Tibial nerve (tissue), 4 donors: ENCODE results near the gene ZNG1A. TPM values are rescaled to one million over a fixed set of nuclear protein-coding genes. Genes with fewer than 3 reads are reported as not detected.
A peak's percentile ranks its signal among the peaks of the same experiment; 100 is the strongest.
"Not testable (repeated sequence)": the region's sequence is repeated elsewhere in the genome, so short reads cannot be mapped to it uniquely, and the experiment has no call there.

Experiments
- DNase-seq, 2 donors: peaks; one replicate each; pipeline ENCODE4 v3.0.0-alpha.2; 2019; ENCODE audit warnings: low spot score in 2 of 2
- H3K27ac ChIP-seq, 4 donors: fragments of 200-600 bp; sonication (generic) in 3 of 4; one replicate each; pipeline ENCODE4 v1.5.1; 2017 to 2019; ENCODE audit warnings: mild to moderate bottlenecking in 1 of 4
- H3K27me3 ChIP-seq, 2 donors: fragments of 200-600 bp; sonication (generic) in 1 of 2; one replicate each; pipeline versions ENCODE4 v1.5.1 to v1.6.0; 2017 to 2019
- H3K36me3 ChIP-seq, 3 donors: fragments of 200-600 bp; sonication (generic); one replicate each; pipeline ENCODE4 v1.5.1; 2018 to 2019
- H3K4me1 ChIP-seq, 4 donors: fragments of 200-600 bp; sonication (generic) in 3 of 4; one replicate each; pipeline ENCODE4 v1.5.1; 2017 to 2019
- H3K4me3 ChIP-seq, 4 donors: fragments of 200-600 bp; sonication (generic) in 3 of 4; one replicate each; pipeline ENCODE4 v1.5.1; 2017 to 2019; ENCODE audit warnings: mild to moderate bottlenecking in 1 of 4, moderate library complexity in 1 of 4
- H3K9me3 ChIP-seq, 4 donors: fragments of 200-600 bp; sonication (generic) in 3 of 4; one replicate each; pipeline ENCODE4 v1.5.1; 2017 to 2019
- EP300 ChIP-seq, 2 donors: sonication (generic); formaldehyde crosslinking; IDR thresholded peaks; one replicate each; pipeline ENCODE4 v1.6.1; 2017; ENCODE audit warnings: antibody characterized with exemption in 2 of 2, mild to moderate bottlenecking in 1 of 2
- POLR2A ChIP-seq, 2 donors: fragments of 450-650 bp; IDR thresholded peaks; one replicate each; pipeline ENCODE4 v1.6.1; 2017; ENCODE audit warnings: antibody characterized with exemption in 2 of 2, mild to moderate bottlenecking in 2 of 2, moderate library complexity in 2 of 2
- WGBS, 2 donors: methylation state at CpG; one replicate each; pipeline ENCODE4 v1.1.5; 2018; 5-methylcytosine and 5-hydroxymethylcytosine counted together
- total RNA-seq, 4 donors: library from RNA; depleted of rRNA; stranded (reverse); fragments of >200 nt; gene quantifications; one replicate each; pipeline ENCODE4 v1.1.0, GENCODE V29; 2016
- TF ChIP-seq, protein P1 (sequence below), 5 experiments: fragments of 200-600 bp in 3 of 5; fragments of 450-650 bp in 2 of 5; sonication (generic) in 3 of 5; IDR thresholded peaks; one replicate each; pipeline ENCODE4 v1.5.1; 2016 to 2019; ENCODE audit warnings: antibody characterized with exemption in 5 of 5, mild to moderate bottlenecking in 3 of 5, moderate library complexity in 2 of 5

ZNG1A gene
- total RNA-seq, 4 donors from 2014 or later, result 16.1 to 31.9 (median 24.0) TPM

DNA sequence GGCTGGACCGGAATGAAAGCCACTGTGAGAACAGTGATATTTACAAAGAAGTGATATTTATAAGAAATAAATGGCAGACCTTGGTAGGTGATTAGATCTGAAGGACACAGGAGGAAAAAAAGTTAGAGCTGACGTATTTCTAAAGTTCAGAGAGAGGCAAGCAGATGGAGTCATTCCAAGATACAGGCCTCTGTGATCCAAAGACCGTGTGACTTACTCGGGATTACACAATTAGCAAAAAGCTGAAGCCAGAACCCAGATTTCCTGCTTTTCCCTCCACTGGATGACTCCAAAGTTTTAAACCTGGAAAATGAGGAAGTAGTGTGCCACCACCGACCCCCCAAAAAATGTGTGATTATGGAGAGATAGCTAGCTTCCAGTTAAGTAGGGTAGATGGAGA, 32.7 kb upstream of the ZNG1A start:
- Histone ChIP-seq H3K27ac (peak overlapping the region in 3 of 4 donors; percentile 28 to 84 (median 56)), H3K4me1 (peaks cover 0 to 11% (median 0%) of the 10 kb centered on the region in 4 donors), H3K4me3 (no peak overlapping the region), H3K27me3 (peaks cover 0 to 6% of the 10 kb centered on the region in 2 donors), H3K36me3 (no peaks in the 10 kb centered on the region), H3K9me3 (no peaks in the 10 kb centered on the region)
- DNase-seq, result peak in 1 of 2 donors; percentile 46
- WGBS, 2 donors, result 44 to 49% methylated on average over 5 of the region's 5 CpGs
- TF ChIP-seq POLR2A (IDR thresholded peaks at IDR 0.05) (no peak), EP300 (IDR thresholded peaks at IDR 0.05) (peak in 1 of 2 donors; percentile 52)

DNA sequence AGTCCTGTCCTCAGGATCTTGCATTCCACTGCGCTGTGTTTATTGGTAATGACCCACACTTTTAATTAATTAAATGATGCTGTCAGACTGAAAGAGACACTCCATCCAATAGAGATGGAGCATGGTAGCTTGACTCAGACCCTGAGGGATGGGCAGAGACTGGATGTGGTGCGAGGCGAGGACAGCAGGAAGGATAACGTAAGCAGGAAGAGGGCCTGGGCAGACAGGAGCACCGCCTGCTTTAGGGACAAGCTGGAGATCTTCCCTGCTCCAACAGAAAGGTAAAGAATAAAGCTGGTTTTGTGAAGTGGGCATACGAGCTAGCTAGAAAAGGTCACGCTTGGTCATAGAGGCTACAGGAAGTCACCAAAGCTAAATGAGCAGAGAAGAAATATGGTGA, 32.2 kb upstream of the ZNG1A start:
- H3K36me3 ChIP-seq, result no peaks in the 10 kb centered on the region
- TF ChIP-seq EP300 (IDR thresholded peaks at IDR 0.05) (no peak), POLR2A (IDR thresholded peaks at IDR 0.05) (no peak)
- TF ChIP-seq, protein P1, sequence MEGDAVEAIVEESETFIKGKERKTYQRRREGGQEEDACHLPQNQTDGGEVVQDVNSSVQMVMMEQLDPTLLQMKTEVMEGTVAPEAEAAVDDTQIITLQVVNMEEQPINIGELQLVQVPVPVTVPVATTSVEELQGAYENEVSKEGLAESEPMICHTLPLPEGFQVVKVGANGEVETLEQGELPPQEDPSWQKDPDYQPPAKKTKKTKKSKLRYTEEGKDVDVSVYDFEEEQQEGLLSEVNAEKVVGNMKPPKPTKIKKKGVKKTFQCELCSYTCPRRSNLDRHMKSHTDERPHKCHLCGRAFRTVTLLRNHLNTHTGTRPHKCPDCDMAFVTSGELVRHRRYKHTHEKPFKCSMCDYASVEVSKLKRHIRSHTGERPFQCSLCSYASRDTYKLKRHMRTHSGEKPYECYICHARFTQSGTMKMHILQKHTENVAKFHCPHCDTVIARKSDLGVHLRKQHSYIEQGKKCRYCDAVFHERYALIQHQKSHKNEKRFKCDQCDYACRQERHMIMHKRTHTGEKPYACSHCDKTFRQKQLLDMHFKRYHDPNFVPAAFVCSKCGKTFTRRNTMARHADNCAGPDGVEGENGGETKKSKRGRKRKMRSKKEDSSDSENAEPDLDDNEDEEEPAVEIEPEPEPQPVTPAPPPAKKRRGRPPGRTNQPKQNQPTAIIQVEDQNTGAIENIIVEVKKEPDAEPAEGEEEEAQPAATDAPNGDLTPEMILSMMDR (IDR thresholded peaks at IDR 0.05), result no peak
- peak overlapping the region in 3 of 4 donors; percentile 28 to 84 (median 56) for H3K27ac ChIP-seq
- no peak overlapping the region for H3K4me3 ChIP-seq
- no peak for DNase-seq
- H3K27me3 ChIP-seq, result peaks cover 0 to 6% of the 10 kb centered on the region in 2 donors
- peaks cover 0 to 11% (median 0%) of the 10 kb centered on the region in 4 donors for H3K4me1 ChIP-seq
- WGBS, 2 donors, result 79 to 80% methylated on average over 7 of the region's 7 CpGs
- H3K9me3 ChIP-seq, result no peaks in the 10 kb centered on the region

GRCh38 chr9:209143-209758, 30.4 kb upstream of the ZNG1A start:
- 82 to 83% methylated on average over 14 of the region's 14 CpGs for WGBS, 2 donors
- TF ChIP-seq POLR2A (IDR thresholded peaks at IDR 0.05), result no peak
- no peak for TF ChIP-seq EP300 (IDR thresholded peaks at IDR 0.05)
- TF ChIP-seq, protein P1 (IDR thresholded peaks at IDR 0.05), result no peak
- Histone ChIP-seq H3K36me3 (no peaks in the 10 kb centered on the region), H3K27ac (peak overlapping the region in 1 of 4 donors; percentile 11), H3K4me1 (peaks cover 0 to under 1% (median 0%) of the 10 kb centered on the region in 4 donors), H3K9me3 (no peaks in the 10 kb centered on the region), H3K27me3 (no peaks in the 10 kb centered on the region), H3K4me3 (no peak overlapping the region)
- peak in 1 of 2 donors; percentile 25 for DNase-seq

DNA sequence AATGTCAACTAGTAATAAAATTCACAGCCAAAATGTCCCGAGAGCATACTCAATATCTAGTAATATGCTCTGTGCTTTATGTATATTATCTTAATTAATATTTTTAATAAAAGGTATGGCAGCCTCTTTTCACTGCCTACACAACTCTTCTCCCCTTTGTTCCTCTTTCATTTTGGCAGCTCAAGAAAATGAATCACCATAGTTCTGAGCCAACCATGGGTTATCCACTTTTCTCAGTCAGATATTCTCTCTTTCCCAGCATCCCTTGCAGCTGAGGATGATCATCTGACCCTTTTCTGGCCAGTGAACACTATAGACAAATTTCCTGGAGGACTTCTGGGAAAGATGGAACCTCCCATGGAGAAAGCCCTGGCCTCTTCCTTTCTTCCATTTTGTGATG, 27.6 kb upstream of the ZNG1A start:
- TF ChIP-seq POLR2A (IDR thresholded peaks at IDR 0.05) (no peak), EP300 (IDR thresholded peaks at IDR 0.05) (no peak)
- TF ChIP-seq, protein P1 (IDR thresholded peaks at IDR 0.05), result no peak
- Histone ChIP-seq H3K9me3 (no peaks in the 10 kb centered on the region), H3K4me1 (no peaks in the 10 kb centered on the region), H3K27ac (no peak overlapping the region), H3K27me3 (no peaks in the 10 kb centered on the region), H3K4me3 (no peak overlapping the region), H3K36me3 (no peaks in the 10 kb centered on the region)
- no peak for DNase-seq
- whole genome bisulfite sequencing, 2 donors, result 83 to 86% methylated on average over 1 of the region's 1 CpG

- DNase-seq, H3K36me3 ChIP-seq: not testable (repeated sequence)
- WGBS, 2 donors, result 35% methylated on average over 1 of the region's 1 CpG; no CpG with 5 or more reads in 1 of the 2 donors
Measured at GRCh38 chr9:199601-200000, 20.7 kb upstream of the ZNG1A start.

GRCh38 chr9:178140-178825, 573 bp downstream of the ZNG1A start:
- not testable (repeated sequence) for DNase-seq, H3K36me3 ChIP-seq, H3K4me1 ChIP-seq, H3K9me3 ChIP-seq, H3K27me3 ChIP-seq
- peak overlapping the region in 2 of 4 donors; percentile 50 to 56 for H3K4me3 ChIP-seq
- WGBS, 2 donors, result 5 to 10% methylated on average over 4 to 15 of the region's 23 CpGs
- H3K27ac ChIP-seq, result peak overlapping the region in 2 of 4 donors; percentile 41 to 67

More at GRCh38 chr9:199601-200000, 20.7 kb upstream of the ZNG1A start:
- not testable (repeated sequence) for H3K27ac ChIP-seq, H3K27me3 ChIP-seq, H3K4me3 ChIP-seq, H3K9me3 ChIP-seq, H3K4me1 ChIP-seq

GRCh38 chr9:169757-170156, 9.1 kb downstream of the ZNG1A start:
- WGBS, 2 donors, result no CpG with 5 or more reads among the region's 3 CpGs

DNA sequence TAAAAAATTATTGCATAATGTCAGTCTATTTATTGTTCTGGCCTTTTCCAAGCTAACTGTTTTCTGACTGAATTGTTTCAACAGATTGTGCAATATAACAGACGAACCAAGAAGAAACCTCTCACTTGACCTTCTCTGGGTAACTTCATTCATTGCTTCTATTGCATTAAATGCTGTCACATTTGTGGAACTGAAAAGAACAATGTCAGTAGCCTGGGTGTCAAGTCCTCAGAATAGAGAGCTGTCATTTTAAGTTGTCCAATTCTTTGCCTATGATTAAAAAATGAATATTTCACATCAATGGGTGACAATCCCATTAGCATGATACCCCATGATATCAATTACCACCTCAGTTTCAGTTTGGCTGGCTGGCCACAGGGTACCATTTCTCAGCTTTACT, 19.0 kb downstream of the ZNG1A start:
- not testable (repeated sequence) for DNase-seq, H3K27me3 ChIP-seq, H3K4me3 ChIP-seq, H3K36me3 ChIP-seq, H3K27ac ChIP-seq, H3K9me3 ChIP-seq, H3K4me1 ChIP-seq
- 15% methylated on average over 1 of the region's 1 CpG; no CpG with 5 or more reads in 1 of the 2 donors for WGBS, 2 donors

More at GRCh38 chr9:169757-170156, 9.1 kb downstream of the ZNG1A start:
- not testable (repeated sequence) for H3K27ac ChIP-seq, H3K4me3 ChIP-seq, DNase-seq, H3K9me3 ChIP-seq, H3K4me1 ChIP-seq, H3K36me3 ChIP-seq, H3K27me3 ChIP-seq

- H3K36me3 ChIP-seq, H3K9me3 ChIP-seq, H3K4me1 ChIP-seq, H3K27me3 ChIP-seq, DNase-seq, H3K4me3 ChIP-seq, H3K27ac ChIP-seq: not testable (repeated sequence)
Measured at GRCh38 chr9:151173-151572, 27.7 kb downstream of the ZNG1A start.

DNA sequence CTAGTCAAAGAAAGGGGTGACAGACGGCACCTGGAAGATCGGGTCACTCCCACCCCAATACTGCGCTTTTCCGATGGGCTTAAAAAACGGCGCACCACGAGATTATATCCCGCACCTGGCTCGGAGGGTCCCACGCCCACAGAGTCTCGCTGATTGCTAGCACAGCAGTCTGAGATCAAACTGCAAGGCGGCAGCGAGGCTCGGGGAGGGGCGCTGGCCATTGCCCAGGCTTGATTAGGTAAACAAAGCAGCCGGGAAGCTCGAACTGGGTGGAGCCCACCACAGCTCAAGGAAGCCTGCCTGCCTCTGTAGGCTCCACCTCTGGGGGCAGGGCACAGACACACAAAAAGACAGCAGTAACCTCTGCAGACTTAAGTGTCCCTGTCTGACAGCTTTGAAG, 39.0 kb downstream of the ZNG1A start:
- not testable (repeated sequence) for H3K4me1 ChIP-seq, H3K27me3 ChIP-seq, H3K4me3 ChIP-seq, H3K9me3 ChIP-seq, H3K36me3 ChIP-seq, DNase-seq, H3K27ac ChIP-seq
- WGBS, 2 donors, result 96% methylated on average over 13 to 14 of the region's 17 CpGs
